ENCODE measurements around the gene FKBP3. TPM values are rescaled to one million over a fixed set of nuclear protein-coding genes. Genes with fewer than 3 reads are reported as not detected.

Gene FKBP3
- total RNA-seq, 1 experiment from 2014 or later: 157 TPM

GRCh38 chr14:45120096-45120495, 14.2 kb downstream of the FKBP3 start:
- no peak overlapping the region for H2BK12ac ChIP-seq (ENCODE audit: insufficient read length, low read depth, low read length)
- H3K56ac ChIP-seq (ENCODE audit: insufficient read length, low read depth, low read length): no peak overlapping the region
- H4K5ac ChIP-seq (ENCODE audit: insufficient read length, low read depth, low read length): no peak overlapping the region
- no peak overlapping the region for H3K18ac ChIP-seq (ENCODE audit: insufficient read length, low read depth, low read length)
- H3K4me1 Mint-ChIP-seq: no peaks in the 10 kb centered on the region
- no peaks in the 10 kb centered on the region for H3K9me3 ChIP-seq (ENCODE audit: control insufficient read depth, low read depth, low read length)
- no peak overlapping the region for H3K4ac ChIP-seq (ENCODE audit: low read depth, low read length)
- H3K9ac ChIP-seq (ENCODE audit: extremely low read depth, insufficient read length, low read length): no peak overlapping the region
- H4K8ac ChIP-seq (replicated peaks; ENCODE audit: insufficient read length, low read depth, low read length): no peak overlapping the region
- no peak overlapping the region for H4K91ac ChIP-seq (ENCODE audit: insufficient read length, low read depth, low read length)
- no peaks in the 10 kb centered on the region for H3K27me3 Mint-ChIP-seq (ENCODE audit: low read depth)
- H3K4me1 ChIP-seq (ENCODE audit: insufficient read depth, low read length): no peaks in the 10 kb centered on the region
- no peak for DNase-seq
- H4K20me1 ChIP-seq (ENCODE audit: control insufficient read depth, insufficient read depth, insufficient read length): no peaks in the 10 kb centered on the region
- no peak overlapping the region for H3K14ac ChIP-seq (ENCODE audit: insufficient read depth, low read length)
- TF ChIP-seq, protein P1, sequence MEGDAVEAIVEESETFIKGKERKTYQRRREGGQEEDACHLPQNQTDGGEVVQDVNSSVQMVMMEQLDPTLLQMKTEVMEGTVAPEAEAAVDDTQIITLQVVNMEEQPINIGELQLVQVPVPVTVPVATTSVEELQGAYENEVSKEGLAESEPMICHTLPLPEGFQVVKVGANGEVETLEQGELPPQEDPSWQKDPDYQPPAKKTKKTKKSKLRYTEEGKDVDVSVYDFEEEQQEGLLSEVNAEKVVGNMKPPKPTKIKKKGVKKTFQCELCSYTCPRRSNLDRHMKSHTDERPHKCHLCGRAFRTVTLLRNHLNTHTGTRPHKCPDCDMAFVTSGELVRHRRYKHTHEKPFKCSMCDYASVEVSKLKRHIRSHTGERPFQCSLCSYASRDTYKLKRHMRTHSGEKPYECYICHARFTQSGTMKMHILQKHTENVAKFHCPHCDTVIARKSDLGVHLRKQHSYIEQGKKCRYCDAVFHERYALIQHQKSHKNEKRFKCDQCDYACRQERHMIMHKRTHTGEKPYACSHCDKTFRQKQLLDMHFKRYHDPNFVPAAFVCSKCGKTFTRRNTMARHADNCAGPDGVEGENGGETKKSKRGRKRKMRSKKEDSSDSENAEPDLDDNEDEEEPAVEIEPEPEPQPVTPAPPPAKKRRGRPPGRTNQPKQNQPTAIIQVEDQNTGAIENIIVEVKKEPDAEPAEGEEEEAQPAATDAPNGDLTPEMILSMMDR (conservative IDR thresholded peaks at IDR 0.05): no peak
- H3K23me2 ChIP-seq (ENCODE audit: insufficient read length, low read depth, low read length, poor library complexity, severe bottlenecking): no peaks in the 10 kb centered on the region
- H2BK20ac ChIP-seq (ENCODE audit: low read depth, low read length, poor library complexity, severe bottlenecking): no peak overlapping the region
- no peak overlapping the region for H3T11ph ChIP-seq (ENCODE audit: low read length)
- no peak overlapping the region for H2BK5ac ChIP-seq (ENCODE audit: insufficient read length, low read length)
- no peaks in the 10 kb centered on the region for H3K79me1 ChIP-seq (ENCODE audit: insufficient read depth, low read depth, low read length, poor library complexity, severe bottlenecking)
- peaks cover 38 to 87% (median 80%) of the 10 kb centered on the region in 3 experiments for H3K36me3 Mint-ChIP-seq (ENCODE audit: insufficient read depth in 1 of 3, low read depth in 3 of 3)
- H2BK120ac ChIP-seq (ENCODE audit: low read depth, low read length, poor library complexity, severe bottlenecking): no peak overlapping the region
- H3K27me3 ChIP-seq (ENCODE audit: insufficient read depth, low read length): no peaks in the 10 kb centered on the region
- no peaks in the 10 kb centered on the region for H3K9me3 Mint-ChIP-seq
- H3K4me2 ChIP-seq (ENCODE audit: insufficient read depth, insufficient read length, low read length): no peak overlapping the region
- WGBS (ENCODE audit: extremely low coverage, insufficient read length, low lambda C conversion rate): no CpG with 5 or more reads among the region's 1 CpG
- H3K27ac Mint-ChIP-seq: no peak overlapping the region
- H3K4me3 Mint-ChIP-seq: no peak overlapping the region
- no peak overlapping the region for H3K23ac ChIP-seq (ENCODE audit: insufficient read length, low read depth, low read length)
- H2AK5ac ChIP-seq (ENCODE audit: insufficient read length, low read length): no peak overlapping the region
- H3K27ac ChIP-seq (ENCODE audit: insufficient read length, low read depth, low read length): no peak overlapping the region
- H2BK15ac ChIP-seq (ENCODE audit: low read depth, low read length): no peak overlapping the region
- H3K79me2 ChIP-seq (ENCODE audit: insufficient read depth, low read length): no peaks in the 10 kb centered on the region
- H2AFZ ChIP-seq (ENCODE audit: low read length): no peak overlapping the region

All from H9 (cell line).